GM11168 (cell line): ENCODE results near the gene CNGA2.
"Not testable (repeated sequence)": the region's sequence is repeated elsewhere in the genome, so short reads cannot be mapped to it uniquely, and the experiment has no call there.

Experiments used
- in situ Hi-C: fragments of 300-500 bp; cut with MboI; formaldehyde crosslinking; loops from one replicate; pipeline ENCODE4 v1.12.0; 2022; ENCODE audit warnings: low sequenced_read_pairs; ENCODE audit not compliant: unreplicated experiment

Gene CNGA2

GRCh38 chrX:151734446-151734845 lies at the start of gene CNGA2:
TSS of gene CNGA2 (plus strand) at chrX:151734746. CDS start at chrX:151738484, 3,738 bp downstream.
- in situ Hi-C loops = no loop called here

- in situ Hi-C loops = loop anchor here (10.0 kb wide), 1 partner anchor 533 kb away; no protein-coding TSS in a partner anchor
These were observed 46.9 kb upstream of the CNGA2 start for GRCh38 chrX:151687635-151688034.

GRCh38 chrX:151688695-151689094 lies 45.9 kb upstream of the CNGA2 start:
- in situ Hi-C loops = loop anchor here (10.0 kb wide), 1 partner anchor 534 kb away; no protein-coding TSS in a partner anchor

- in situ Hi-C loops = no loop called here
These were observed 41.7 kb upstream of the CNGA2 start for GRCh38 chrX:151692825-151693224.

- in situ Hi-C loops = no loop called here
These were observed 40.4 kb upstream of the CNGA2 start for GRCh38 chrX:151694121-151694520.

GRCh38 chrX:151694661-151695582 lies 39.6 kb upstream of the CNGA2 start, which contains the start of gene PRRG3:
TSS of gene PRRG3 (plus strand) at chrX:151695458. CDS start at chrX:151698815, 3,357 bp downstream.
- in situ Hi-C loops = no loop called here

GRCh38 chrX:151695583-151696340 lies 38.8 kb upstream of the CNGA2 start:
- in situ Hi-C loops = no loop called here

GRCh38 chrX:151697082-151697481 lies 37.5 kb upstream of the CNGA2 start:
- in situ Hi-C loops = not testable (repeated sequence)

- in situ Hi-C loops = no loop called here
These were observed 37.0 kb upstream of the CNGA2 start for GRCh38 chrX:151697522-151697921.

- in situ Hi-C loops = no loop called here
These were observed 36.1 kb upstream of the CNGA2 start for GRCh38 chrX:151698485-151698884.

GRCh38 chrX:151699746-151700145 lies 34.8 kb upstream of the CNGA2 start:
- in situ Hi-C loops = no loop called here

- in situ Hi-C loops = no loop called here
These were observed 34.0 kb upstream of the CNGA2 start for GRCh38 chrX:151700581-151700980.

- in situ Hi-C loops = no loop called here
These were observed 33.5 kb upstream of the CNGA2 start for GRCh38 chrX:151701071-151701470.

- in situ Hi-C loops = no loop called here
These were observed 33.0 kb upstream of the CNGA2 start for GRCh38 chrX:151701531-151701930.

- in situ Hi-C loops = no loop called here
These were observed 32.4 kb upstream of the CNGA2 start for GRCh38 chrX:151702026-151702714.

- in situ Hi-C loops = no loop called here
These were observed 31.7 kb upstream of the CNGA2 start for GRCh38 chrX:151702741-151703340.

- in situ Hi-C loops = no loop called here
These were observed 31.1 kb upstream of the CNGA2 start for GRCh38 chrX:151703487-151703886.

- in situ Hi-C loops = no loop called here
These were observed 30.4 kb upstream of the CNGA2 start for GRCh38 chrX:151704041-151704663.

- in situ Hi-C loops = no loop called here
These were observed 25.7 kb upstream of the CNGA2 start for GRCh38 chrX:151708821-151709220.

- in situ Hi-C loops = no loop called here
These were observed 24.1 kb upstream of the CNGA2 start for GRCh38 chrX:151710457-151710856.
